MM.1S (cell line): Measurements from ENCODE around the gene CCDC54.

Source experiments
- DNase-seq: peaks from one replicate; pipeline ENCODE4 v3.0.0-alpha.2; 2015
- H2AFZ ChIP-seq: fragments of 300-600 bp; sonication (generic); 2 replicates; pipeline ENCODE4 v1.6.0; 2016; ENCODE audit warnings: antibody characterized with exemption, low read length
- H3F3A ChIP-seq: fragments of 300-600 bp; sonication (generic); 2 replicates; pipeline ENCODE4 v1.6.1; 2016; ENCODE audit warnings: mild to moderate bottlenecking, antibody characterized with exemption, low read length, moderate library complexity, mixed read lengths; ENCODE audit not compliant: insufficient read depth
- H3K27ac ChIP-seq: fragments of 300-600 bp; sonication (generic); 2 replicates; pipeline ENCODE4 v1.5.1; 2016; ENCODE audit warnings: mild to moderate bottlenecking, low read length
- H3K27me3 ChIP-seq: fragments of 300-600 bp; sonication (generic); replicated peaks from 2 replicates; pipeline ENCODE4 v1.6.0; 2016; ENCODE audit warnings: low read length; ENCODE audit not compliant: insufficient read depth
- H3K36me3 ChIP-seq: fragments of 300-600 bp; sonication (generic); replicated peaks from 2 replicates; pipeline ENCODE4 v1.6.1; 2016; ENCODE audit warnings: mild to moderate bottlenecking, low read length, mixed read lengths; ENCODE audit not compliant: insufficient read depth
- H3K4me1 ChIP-seq: fragments of 300-600 bp; sonication (generic); 2 replicates; pipeline ENCODE4 v1.6.1; 2016; ENCODE audit warnings: low read length, mixed read lengths
- H3K4me2 ChIP-seq: fragments of 300-600 bp; sonication (generic); 2 replicates; pipeline ENCODE4 v1.6.0; 2016; ENCODE audit warnings: low read depth, low read length
- H3K4me3 ChIP-seq: fragments of 300-600 bp; sonication (generic); 2 replicates; pipeline ENCODE4 v1.5.1; 2016; ENCODE audit warnings: low read length, mixed read lengths
- H3K79me2 ChIP-seq: fragments of 300-600 bp; sonication (generic); 2 replicates; pipeline ENCODE4 v1.6.1; 2016; ENCODE audit warnings: mixed run types, low read length, mixed read lengths
- H3K9ac ChIP-seq: fragments of 300-600 bp; sonication (generic); 2 replicates; pipeline ENCODE4 v1.6.1; 2016; ENCODE audit warnings: low read length, mixed read lengths
- H3K9me2 ChIP-seq: fragments of 300-600 bp; sonication (generic); replicated peaks from 2 replicates; pipeline ENCODE4 v1.6.1; 2016; ENCODE audit warnings: mild to moderate bottlenecking, low read length, mixed read lengths; ENCODE audit not compliant: insufficient read depth
- H3K9me3 ChIP-seq: fragments of 300-600 bp; sonication (generic); replicated peaks from 2 replicates; pipeline ENCODE4 v1.6.1; 2016; ENCODE audit warnings: mild to moderate bottlenecking, low read length, mixed read lengths; ENCODE audit not compliant: insufficient read depth
- H4K20me1 ChIP-seq: fragments of 300-600 bp; sonication (generic); 2 replicates; pipeline ENCODE4 v1.6.1; 2016; ENCODE audit warnings: mild to moderate bottlenecking, low read length, moderate library complexity, mixed read lengths; ENCODE audit not compliant: insufficient read depth
- CTCF ChIP-seq: fragments of 300-600 bp; sonication (generic); IDR thresholded peaks from 2 replicates; pipeline ENCODE4 v1.5.1; 2016; ENCODE audit warnings: antibody characterized with exemption, low read length, mixed read lengths
- EZH2 ChIP-seq: fragments of 300-600 bp; sonication (generic); optimal IDR thresholded peaks from 2 replicates; pipeline ENCODE3; 2017; ENCODE audit warnings: low read depth, mild to moderate bottlenecking, antibody characterized with exemption, low read length, mixed read lengths
- EZH2phosphoT487 ChIP-seq: fragments of 300-600 bp; sonication (generic); IDR thresholded peaks from 2 replicates; pipeline ENCODE4 v1.6.1; 2018; ENCODE audit warnings: antibody characterized with exemption, low read length

The CCDC54 gene

GRCh38 chr3:107416138-107416537 is 38.9 kb downstream of the CCDC54 start:
- TF ChIP-seq EZH2phosphoT487, result no peak
- TF ChIP-seq CTCF, result no peak
- Histone ChIP-seq H3K4me2 (no peak overlapping the region), H3K36me3 (no peaks in the 10 kb centered on the region), H3K4me3 (no peak overlapping the region), H3K79me2 (no peaks in the 10 kb centered on the region), H3K27ac (no peak overlapping the region), H3F3A (peaks cover 3% of the 10 kb centered on the region; the same call in 1 of the 2 replicates), H3K27me3 (no peaks in the 10 kb centered on the region), H2AFZ (no peak overlapping the region), H3K9ac (no peak overlapping the region), H3K9me3 (no peaks in the 10 kb centered on the region), H4K20me1 (no peaks in the 10 kb centered on the region), H3K9me2 (no peaks in the 10 kb centered on the region), H3K4me1 (peaks cover 10% of the 10 kb centered on the region)
- no peak for DNase-seq

- no peak overlapping the region for H2AFZ ChIP-seq
- TF ChIP-seq EZH2 (no peak), CTCF (no peak), EZH2phosphoT487 (no peak)
- H4K20me1 ChIP-seq, result no peaks in the 10 kb centered on the region
- peaks cover 10% of the 10 kb centered on the region for H3K4me1 ChIP-seq
- H3K4me2 ChIP-seq, result no peak overlapping the region
- no peaks in the 10 kb centered on the region for H3K9me3 ChIP-seq
- H3K27me3 ChIP-seq, result no peaks in the 10 kb centered on the region
- H3K36me3 ChIP-seq, result no peaks in the 10 kb centered on the region
- peaks cover 3% of the 10 kb centered on the region; the same call in 1 of the 2 replicates for H3F3A ChIP-seq
- no peak overlapping the region for H3K27ac ChIP-seq
- no peak for DNase-seq
- H3K9me2 ChIP-seq, result no peaks in the 10 kb centered on the region
- H3K9ac ChIP-seq, result no peak overlapping the region
- H3K4me3 ChIP-seq, result no peak overlapping the region
- H3K79me2 ChIP-seq, result no peaks in the 10 kb centered on the region
These were observed 39.6 kb downstream of the CCDC54 start for GRCh38 chr3:107416886-107417285.

- peak overlapping the region; percentile 22; the same call in 1 of the 2 replicates for H3K4me2 ChIP-seq
- TF ChIP-seq EZH2phosphoT487 (no peak), CTCF (peak; percentile 66)
- no peaks in the 10 kb centered on the region for H3K79me2 ChIP-seq
- no peaks in the 10 kb centered on the region for H3K9me3 ChIP-seq
- no peaks in the 10 kb centered on the region for H3K27me3 ChIP-seq
- no peak overlapping the region for H2AFZ ChIP-seq
- no peaks in the 10 kb centered on the region for H3K36me3 ChIP-seq
- DNase-seq, result peak; percentile 86
- H3K27ac ChIP-seq, result no peak overlapping the region
- H3K9ac ChIP-seq, result no peak overlapping the region
- H3K9me2 ChIP-seq, result no peaks in the 10 kb centered on the region
- no peaks in the 10 kb centered on the region for H3K4me1 ChIP-seq
- no peaks in the 10 kb centered on the region for H3F3A ChIP-seq
- no peak overlapping the region for H3K4me3 ChIP-seq
- H4K20me1 ChIP-seq, result no peaks in the 10 kb centered on the region
These were observed 44.0 kb downstream of the CCDC54 start for GRCh38 chr3:107421170-107421792.
